CD14-positive monocyte (primary cell): ENCODE results near the gene SLC31A1. TPM values are rescaled to one million over a fixed set of nuclear protein-coding genes. Genes with fewer than 3 reads are reported as not detected.

Source experiments
- DNase-seq, 3 donors: peaks; one replicate each; pipeline ENCODE4 v3.0.0-alpha.2; 2011 to 2022
- H2AFZ ChIP-seq: 2 replicates; pipeline ENCODE4 v1.6.0; 2012; ENCODE audit warnings: mild to moderate bottlenecking, low read depth, low read length, inconsistent platforms; ENCODE audit not compliant: insufficient read depth, poor library complexity, severe bottlenecking
- H3K27ac ChIP-seq, 2 donors: 1 replicate in 1 of 2; 2 replicates in 1 of 2; pipeline ENCODE4 v1.5.1; 2012 to 2013; ENCODE audit warnings: low read length in 2 of 2, control low read depth in 1 of 2, inconsistent platforms in 1 of 2, low read depth in 1 of 2, mild to moderate bottlenecking in 1 of 2
- H3K27me3 ChIP-seq, 2 donors: one replicate each; pipeline versions ENCODE4 v1.6.0 to v1.6.1; 2011 to 2013; ENCODE audit warnings: low read length in 2 of 2; ENCODE audit not compliant: control insufficient read depth in 2 of 2, insufficient read depth in 2 of 2
- H3K36me3 ChIP-seq, 2 donors: replicated peaks in 1 of 2; 1 replicate in 1 of 2; 2 replicates in 1 of 2; pipeline versions ENCODE4 v1.5.1 to v1.6.1; 2012 to 2013; ENCODE audit warnings: low read length in 2 of 2, control low read depth in 1 of 2, inconsistent platforms in 1 of 2, mild to moderate bottlenecking in 1 of 2; ENCODE audit not compliant: insufficient read depth in 2 of 2, control insufficient read depth in 1 of 2
- H3K4me1 ChIP-seq, 2 donors: 1 replicate in 1 of 2; 2 replicates in 1 of 2; pipeline versions ENCODE4 v1.5.1 to v1.6.1; 2012 to 2013; ENCODE audit warnings: low read length in 2 of 2, control low read depth in 1 of 2, inconsistent platforms in 1 of 2, mild to moderate bottlenecking in 1 of 2, moderate library complexity in 1 of 2; ENCODE audit not compliant: insufficient read depth in 2 of 2, control insufficient read depth in 1 of 2
- H3K4me2 ChIP-seq: replicated peaks from 2 replicates; pipeline ENCODE3; 2012; ENCODE audit warnings: low read length, moderate library complexity, mild to moderate bottlenecking; ENCODE audit not compliant: poor library complexity, severe bottlenecking; ENCODE audit errors: extremely low read depth
- H3K4me3 ChIP-seq, 3 experiments: fragments of 200-600 bp in 1 of 3; sonication (generic) in 1 of 3; replicated peaks in 1 of 3; 1 replicate in 2 of 3; 2 replicates in 1 of 3; pipeline ENCODE4 v1.5.1; 2011 to 2013; ENCODE audit warnings: low read length in 3 of 3, mild to moderate bottlenecking in 3 of 3, control low read depth in 2 of 3, low read depth in 2 of 3, inconsistent platforms in 1 of 3, moderate library complexity in 1 of 3
- H3K79me2 ChIP-seq: 2 replicates; pipeline ENCODE4 v1.6.0; 2012; ENCODE audit warnings: mild to moderate bottlenecking, control low read depth, inconsistent platforms, low read length, moderate library complexity; ENCODE audit not compliant: insufficient read depth
- H3K9ac ChIP-seq: 2 replicates; pipeline ENCODE4 v1.6.0; 2017; ENCODE audit warnings: low read length, mild to moderate bottlenecking; ENCODE audit not compliant: insufficient read depth, poor library complexity, severe bottlenecking
- H3K9me3 ChIP-seq, 2 donors: replicated peaks in 1 of 2; 1 replicate in 1 of 2; 2 replicates in 1 of 2; pipeline versions ENCODE4 v1.5.1 to v1.6.1; 2012 to 2013; ENCODE audit warnings: low read length in 2 of 2, control low read depth in 1 of 2; ENCODE audit not compliant: control insufficient read depth in 1 of 2, insufficient read depth in 1 of 2
- H4K20me1 ChIP-seq: 2 replicates; pipeline ENCODE4 v1.6.0; 2012; ENCODE audit warnings: mild to moderate bottlenecking, low read length, control low read depth, moderate library complexity; ENCODE audit not compliant: insufficient read depth
- H3K27ac Mint-ChIP-seq, 7 donors: one replicate each; pipeline ENCODE4 v1.8.0; 2020; ENCODE audit warnings: mild to moderate bottlenecking in 7 of 7, mixed read lengths in 7 of 7, moderate library complexity in 6 of 7, inconsistent platforms in 2 of 7
- H3K27me3 Mint-ChIP-seq, 3 donors: one replicate each; pipeline ENCODE4 v1.8.0; 2021 to 2022; ENCODE audit warnings: low read depth in 3 of 3, mild to moderate bottlenecking in 3 of 3, mixed read lengths in 3 of 3, moderate library complexity in 3 of 3, inconsistent platforms in 1 of 3
- H3K36me3 Mint-ChIP-seq, 2 donors: one replicate each; pipeline ENCODE4 v1.8.0; 2020; ENCODE audit warnings: mixed read lengths in 2 of 2, inconsistent platforms in 1 of 2, mild to moderate bottlenecking in 1 of 2
- H3K4me1 Mint-ChIP-seq: one replicate; pipeline ENCODE4 v1.8.0; 2020; ENCODE audit warnings: mild to moderate bottlenecking, mixed read lengths
- H3K4me3 Mint-ChIP-seq, 2 donors: one replicate each; pipeline ENCODE4 v1.8.0; 2020; ENCODE audit warnings: mild to moderate bottlenecking in 2 of 2, mixed read lengths in 2 of 2, moderate library complexity in 1 of 2
- H3K9me3 Mint-ChIP-seq, 7 donors: one replicate each; pipeline ENCODE4 v1.8.0; 2020 to 2022; ENCODE audit warnings: mixed read lengths in 7 of 7, mild to moderate bottlenecking in 6 of 7, moderate library complexity in 6 of 7, inconsistent platforms in 2 of 7
- WGBS: methylation state at CpG from one replicate; pipeline ENCODE4 v1.1.5; 2013; ENCODE audit warnings: missing lambda C conversion rate; ENCODE audit not compliant: insufficient coverage; 5-methylcytosine and 5-hydroxymethylcytosine counted together
- intact Hi-C, 2 donors: fragments of 100-400 bp; cut with micrococcal nuclease; formaldehyde crosslinking; loops; one replicate each; pipeline versions ENCODE4 v1.15.0 to v1.15.1; 2023
- polyA plus RNA-seq, 3 donors: library from polyadenylated mRNA; depleted of rRNA in 1 of 3; unstranded in 2 of 3; stranded (reverse) in 1 of 3; fragments of 300-500 nt in 2 of 3; fragments of >200 nt in 1 of 3; fragmentation: Illumina TruSeq in 2 of 3; gene quantifications; 1 replicate in 2 of 3; 2 replicates in 1 of 3; pipeline ENCODE4 v1.2.3, GENCODE V29; 2012 to 2021
- TF ChIP-seq, protein P1 (sequence below): fragments of 200-600 bp; IDR thresholded peaks from one replicate; pipeline ENCODE4 v1.8.0; 2022; ENCODE audit warnings: antibody characterized with exemption, mild to moderate bottlenecking

Gene SLC31A1
- polyA plus RNA-seq, 3 donors = 20.4 to 49.0 (median 38.8) TPM

DNA sequence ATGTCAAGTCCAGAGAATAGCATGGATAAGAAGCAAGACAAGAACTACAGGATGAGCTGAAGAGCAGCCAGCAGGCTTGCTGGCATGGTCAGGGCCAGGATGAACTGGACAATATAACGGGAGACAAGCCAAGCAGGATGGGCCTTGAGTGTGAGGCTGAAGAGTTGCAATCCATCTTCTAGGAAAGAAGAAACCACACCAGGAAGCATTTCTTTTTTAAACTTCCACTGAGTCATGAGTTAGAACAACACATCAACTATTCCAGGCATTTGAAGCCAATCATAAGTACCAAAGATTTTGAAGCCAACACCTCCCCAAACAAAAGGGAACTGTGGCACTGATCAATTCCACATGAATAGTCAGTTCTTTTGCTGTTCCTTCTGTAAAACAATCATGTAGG lies 43.3 kb upstream of the SLC31A1 start:
- Histone ChIP-seq H3K9me3 (no peaks in the 10 kb centered on the region), H4K20me1 (peaks cover 84% of the 10 kb centered on the region), H3K9ac (no peak overlapping the region), H3K4me3 (no peak overlapping the region), H3K4me1 (peaks cover 0 to 5% of the 10 kb centered on the region in 2 donors), H3K27me3 (no peaks in the 10 kb centered on the region), H3K79me2 (peaks cover 41% of the 10 kb centered on the region), H3K27ac (peak overlapping the region in 1 of 2 donors; percentile 81), H3K4me2 (no peak overlapping the region), H3K36me3 (peaks cover 96 to 100% of the 10 kb centered on the region in 2 donors), H2AFZ (no peak overlapping the region)
- intact Hi-C loops = no loop called here
- Mint-ChIP-seq H3K4me1 (peaks cover 21% of the 10 kb centered on the region), H3K27me3 (no peaks in the 10 kb centered on the region), H3K4me3 (no peak overlapping the region), H3K9me3 (peaks cover 0 to 7% (median 0%) of the 10 kb centered on the region in 7 donors), H3K36me3 (peaks cover 87 to 93% of the 10 kb centered on the region in 2 donors), H3K27ac (peak overlapping the region in 6 of 7 donors; percentile 20 to 92 (median 72))
- TF ChIP-seq, protein P1, sequence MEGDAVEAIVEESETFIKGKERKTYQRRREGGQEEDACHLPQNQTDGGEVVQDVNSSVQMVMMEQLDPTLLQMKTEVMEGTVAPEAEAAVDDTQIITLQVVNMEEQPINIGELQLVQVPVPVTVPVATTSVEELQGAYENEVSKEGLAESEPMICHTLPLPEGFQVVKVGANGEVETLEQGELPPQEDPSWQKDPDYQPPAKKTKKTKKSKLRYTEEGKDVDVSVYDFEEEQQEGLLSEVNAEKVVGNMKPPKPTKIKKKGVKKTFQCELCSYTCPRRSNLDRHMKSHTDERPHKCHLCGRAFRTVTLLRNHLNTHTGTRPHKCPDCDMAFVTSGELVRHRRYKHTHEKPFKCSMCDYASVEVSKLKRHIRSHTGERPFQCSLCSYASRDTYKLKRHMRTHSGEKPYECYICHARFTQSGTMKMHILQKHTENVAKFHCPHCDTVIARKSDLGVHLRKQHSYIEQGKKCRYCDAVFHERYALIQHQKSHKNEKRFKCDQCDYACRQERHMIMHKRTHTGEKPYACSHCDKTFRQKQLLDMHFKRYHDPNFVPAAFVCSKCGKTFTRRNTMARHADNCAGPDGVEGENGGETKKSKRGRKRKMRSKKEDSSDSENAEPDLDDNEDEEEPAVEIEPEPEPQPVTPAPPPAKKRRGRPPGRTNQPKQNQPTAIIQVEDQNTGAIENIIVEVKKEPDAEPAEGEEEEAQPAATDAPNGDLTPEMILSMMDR = no peak
- no peak for DNase-seq
- no CpG with 5 or more reads among the region's 1 CpG for WGBS

DNA sequence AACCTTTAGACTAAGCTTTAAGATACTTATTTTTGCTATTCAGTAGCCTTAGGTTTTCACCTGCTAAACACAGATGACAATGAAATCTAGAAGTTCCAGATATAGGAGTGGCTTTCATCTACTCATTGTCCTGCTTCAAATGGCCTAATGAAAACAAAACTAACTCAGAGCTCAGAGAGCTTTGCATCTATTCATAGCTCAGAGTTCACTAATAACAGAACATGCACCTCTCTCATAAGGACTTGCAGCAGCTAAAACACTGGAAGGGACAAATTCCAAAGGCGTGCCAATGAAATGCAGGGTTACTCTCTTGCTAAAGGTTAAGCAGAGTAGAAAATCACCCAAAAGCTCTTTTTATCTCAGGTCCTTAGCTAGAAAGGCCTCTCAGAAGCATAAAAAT lies 41.5 kb upstream of the SLC31A1 start:
- H3K36me3 Mint-ChIP-seq = peaks cover 89 to 94% of the 10 kb centered on the region in 2 donors

More for the DNA sequence above, 41.5 kb upstream of the SLC31A1 start:
- Histone ChIP-seq H3K27me3 (no peaks in the 10 kb centered on the region), H3K4me1 (peaks cover 0 to 5% of the 10 kb centered on the region in 2 donors), H4K20me1 (peaks cover 69% of the 10 kb centered on the region), H3K79me2 (peaks cover 52% of the 10 kb centered on the region), H3K27ac (peak overlapping the region in 1 of 2 donors; percentile 54), H3K9me3 (no peaks in the 10 kb centered on the region), H3K9ac (no peak overlapping the region), H3K4me3 (no peak overlapping the region), H3K4me2 (no peak overlapping the region), H2AFZ (no peak overlapping the region), H3K36me3 (peaks cover 98 to 100% of the 10 kb centered on the region in 2 donors)
- TF ChIP-seq, protein P1 = no peak
- Mint-ChIP-seq H3K4me1 (peaks cover 26% of the 10 kb centered on the region), H3K27ac (no peak overlapping the region), H3K9me3 (peaks cover 0 to 7% (median 0%) of the 10 kb centered on the region in 7 donors), H3K27me3 (no peaks in the 10 kb centered on the region), H3K4me3 (no peak overlapping the region)
- WGBS = 100% methylated on average over 1 of the region's 1 CpG
- no peak for DNase-seq
- intact Hi-C loops = no loop called here
